SW 1271 (cell line): ENCODE data around the gene PARP12.

Experiments used
- DNase-seq, 2 experiments: peaks; one replicate each; lab custom pipeline; 2025; lab: John Stamatoyannopoulos, UW

PARP12 gene

GRCh38 chr7:140015471-140015970 is 47.2 kb downstream of the PARP12 start:
- DNase-seq, result no peak

- DNase-seq, result no peak
Measured at GRCh38 chr7:140014123-140014522, 48.6 kb downstream of the PARP12 start.

- DNase-seq, result no peak
Measured at GRCh38 chr7:140013676-140014075, 49.1 kb downstream of the PARP12 start.

- no peak for DNase-seq
Measured at GRCh38 chr7:140010194-140010895, 52.4 kb downstream of the PARP12 start.

GRCh38 chr7:140009735-140010134 is 53.0 kb downstream of the PARP12 start:
- DNase-seq, result no peak

- no peak for DNase-seq
Measured at GRCh38 chr7:140008755-140009610, 53.8 kb downstream of the PARP12 start.

- no peak for DNase-seq
Measured at GRCh38 chr7:140007051-140007690, 55.6 kb downstream of the PARP12 start.

GRCh38 chr7:140006600-140006999 is 56.2 kb downstream of the PARP12 start:
- DNase-seq, result no peak

GRCh38 chr7:140005754-140006503 is 56.8 kb downstream of the PARP12 start:
- peak in 1 of 2 experiments; percentile 22 for DNase-seq

- DNase-seq, result no peak
Measured at GRCh38 chr7:140005341-140005740, 57.4 kb downstream of the PARP12 start.

GRCh38 chr7:140004672-140005071 is 58.1 kb downstream of the PARP12 start:
- no peak for DNase-seq

- peak in 1 of 2 experiments; percentile 45 for DNase-seq
Measured at GRCh38 chr7:140003913-140004382, 58.8 kb downstream of the PARP12 start.

GRCh38 chr7:140000666-140001268 is 62.0 kb downstream of the PARP12 start:
- DNase-seq, result no peak

- DNase-seq, result no peak
Measured at GRCh38 chr7:139999516-139999915, 63.2 kb downstream of the PARP12 start.

- DNase-seq, result no peak
Measured at GRCh38 chr7:139998572-139998971, 64.2 kb downstream of the PARP12 start.

- no peak for DNase-seq
Measured at GRCh38 chr7:139995017-139995915, 67.5 kb downstream of the PARP12 start.

- no peak for DNase-seq
Measured at GRCh38 chr7:139994356-139994755, 68.4 kb downstream of the PARP12 start.

GRCh38 chr7:139993592-139993991 is 69.2 kb downstream of the PARP12 start:
- no peak for DNase-seq

- no peak for DNase-seq
Measured at GRCh38 chr7:139993169-139993568, 69.6 kb downstream of the PARP12 start.

- no peak for DNase-seq
Measured at GRCh38 chr7:139992353-139993044, 70.3 kb downstream of the PARP12 start.
